SK-N-SH treated with all-trans-retinoic acid at 6 μM for 48 hours (cell line): Measurements from ENCODE around the gene SMOC1.
A peak's percentile ranks its signal among the peaks of the same experiment; 100 is the strongest.

ENCODE experiments used
- ATAC-seq: fragments of 200-7000 bp; cut with Tn5 transposase; 3 replicates; pipeline ENCODE4 v1.9.1; 2020; ENCODE audit warnings: mild to moderate bottlenecking, moderate library complexity
- ARNTL ChIP-seq: fragments of 450-650 bp; formaldehyde crosslinking; IDR thresholded peaks from 2 replicates; pipeline ENCODE4 v1.5.0; 2020; ENCODE audit warnings: low read depth, mild to moderate bottlenecking, moderate library complexity, borderline replicate concordance
- BACH2 ChIP-seq: fragments of 250-450 bp; sonication (Bioruptor Pico); IDR thresholded peaks from 2 replicates; pipeline ENCODE4 v1.9.0; 2021; ENCODE audit warnings: mild to moderate bottlenecking, borderline replicate concordance
- CREB5 ChIP-seq: fragments of 250-450 bp; sonication (Bioruptor Pico); IDR thresholded peaks from 2 replicates; pipeline ENCODE4 v1.5.1; 2020; ENCODE audit warnings: low read depth, mild to moderate bottlenecking, moderate library complexity
- CSDC2 ChIP-seq: fragments of 250-450 bp; sonication (Bioruptor Pico); IDR thresholded peaks from 2 replicates; pipeline ENCODE4 v1.5.0; 2020; ENCODE audit warnings: mild to moderate bottlenecking, moderate library complexity
- CSRNP3 ChIP-seq: fragments of 250-450 bp; sonication (Bioruptor Pico); IDR thresholded peaks from 2 replicates; pipeline ENCODE4 v1.5.1; 2021; ENCODE audit warnings: mild to moderate bottlenecking, moderate library complexity
- ESRRG ChIP-seq: fragments of 250-450 bp; sonication (Bioruptor Pico); IDR thresholded peaks from 2 replicates; pipeline ENCODE4 v1.6.1; 2021; ENCODE audit warnings: mild to moderate bottlenecking
- GLIS3 ChIP-seq: fragments of 250-450 bp; sonication (Bioruptor Pico); IDR thresholded peaks from 2 replicates; pipeline ENCODE4 v1.5.0; 2020; ENCODE audit warnings: mild to moderate bottlenecking, moderate library complexity
- ISL1 ChIP-seq: fragments of 250-450 bp; sonication (Bioruptor Pico); IDR thresholded peaks from 2 replicates; pipeline ENCODE4 v2.1.2; 2022; ENCODE audit warnings: mild to moderate bottlenecking, moderate library complexity
- OSR1 ChIP-seq: fragments of 250-450 bp; sonication (Bioruptor Pico); IDR thresholded peaks from 2 replicates; pipeline ENCODE4 v1.8.0; 2022; ENCODE audit warnings: moderate library complexity, mild to moderate bottlenecking, inconsistent platforms
- PATZ1 ChIP-seq: fragments of 250-450 bp; sonication (Bioruptor Pico); IDR thresholded peaks from 2 replicates; pipeline ENCODE4 v1.8.0; 2020; ENCODE audit warnings: mild to moderate bottlenecking, moderate library complexity, borderline replicate concordance
- POU6F1 ChIP-seq: fragments of 250-450 bp; sonication (Bioruptor Pico); IDR thresholded peaks from 2 replicates; pipeline ENCODE4 v1.8.0; 2021; ENCODE audit warnings: low read depth, mild to moderate bottlenecking, moderate library complexity, borderline replicate concordance
- PPARA ChIP-seq: fragments of 250-450 bp; sonication (Bioruptor Pico); IDR thresholded peaks from 2 replicates; pipeline ENCODE4 v1.5.0; 2020; ENCODE audit warnings: mild to moderate bottlenecking, borderline replicate concordance
- RARB ChIP-seq: fragments of 250-450 bp; sonication (Bioruptor Pico); IDR thresholded peaks from 2 replicates; pipeline ENCODE4 v1.8.0; 2021; ENCODE audit warnings: mild to moderate bottlenecking, moderate library complexity
- SNAI2 ChIP-seq: fragments of 250-450 bp; sonication (Bioruptor Pico); IDR thresholded peaks from 2 replicates; pipeline ENCODE4 v1.5.0; 2020; ENCODE audit warnings: mild to moderate bottlenecking, moderate library complexity
- TCF4 ChIP-seq: fragments of 250-450 bp; sonication (Bioruptor Pico); IDR thresholded peaks from 2 replicates; pipeline ENCODE4 v1.8.0; 2021; ENCODE audit warnings: mild to moderate bottlenecking, moderate library complexity, borderline replicate concordance
- TOX ChIP-seq: fragments of 250-450 bp; sonication (Bioruptor Pico); IDR thresholded peaks from 2 replicates; pipeline ENCODE4 v1.8.0; 2021; ENCODE audit warnings: mild to moderate bottlenecking, moderate library complexity, borderline replicate concordance
- ZC3H10 ChIP-seq: fragments of 250-450 bp; sonication (Bioruptor Pico); IDR thresholded peaks from 2 replicates; pipeline ENCODE4 v1.5.1; 2021; ENCODE audit warnings: mild to moderate bottlenecking, moderate library complexity
- ZFP3 ChIP-seq: fragments of 250-450 bp; sonication (Bioruptor Pico); IDR thresholded peaks from 2 replicates; pipeline ENCODE4 v1.5.0; 2020; ENCODE audit warnings: mild to moderate bottlenecking, moderate library complexity
- ZFP30 ChIP-seq: fragments of 450-650 bp; formaldehyde crosslinking; IDR thresholded peaks from 2 replicates; pipeline ENCODE4 v1.5.0; 2022; ENCODE audit warnings: mild to moderate bottlenecking, moderate library complexity
- ZNF565 ChIP-seq: fragments of 450-650 bp; formaldehyde crosslinking; conservative IDR thresholded peaks from 2 replicates; pipeline ENCODE4 v1.5.0; 2020; ENCODE audit warnings: low read depth, mild to moderate bottlenecking, moderate library complexity
- ZNF70 ChIP-seq: fragments of 450-650 bp; formaldehyde crosslinking; IDR thresholded peaks from 2 replicates; pipeline ENCODE4 v1.5.0; 2020; ENCODE audit warnings: mild to moderate bottlenecking, moderate library complexity
- ZNF8 ChIP-seq: fragments of 450-650 bp; formaldehyde crosslinking; IDR thresholded peaks from 2 replicates; pipeline ENCODE4 v1.5.0; 2020; ENCODE audit warnings: mild to moderate bottlenecking, moderate library complexity

Gene SMOC1

GRCh38 chr14:70061108-70061507, 181.9 kb downstream of the SMOC1 start:
- no peak for ATAC-seq
- no peak for TF ChIP-seq GLIS3 (CRISPR knock-in tag)
- no peak for TF ChIP-seq CREB5 (CRISPR knock-in tag)
- no peak for TF ChIP-seq POU6F1 (CRISPR knock-in tag)
- TF ChIP-seq ZFP3, result no peak
- no peak for TF ChIP-seq PPARA (CRISPR knock-in tag)
- TF ChIP-seq BACH2, result no peak
- no peak for TF ChIP-seq ZFP30 (CRISPR knock-in tag)
- TF ChIP-seq ESRRG (CRISPR knock-in tag), result no peak
- TF ChIP-seq OSR1 (CRISPR knock-in tag), result no peak
- TF ChIP-seq TCF4 (CRISPR knock-in tag), result no peak
- no peak for TF ChIP-seq ZNF70 (CRISPR knock-in tag)

- ATAC-seq, result no peak; the same call in 2 of the 3 replicates
- TF ChIP-seq CSDC2 (CRISPR knock-in tag) (no peak), TCF4 (CRISPR knock-in tag) (peak; percentile 62)
Measured at GRCh38 chr14:70064136-70064865, 185.1 kb downstream of the SMOC1 start.

GRCh38 chr14:70067810-70068209, 188.6 kb downstream of the SMOC1 start:
- no peak for ATAC-seq
- TF ChIP-seq CSDC2 (CRISPR knock-in tag) (no peak), TOX (CRISPR knock-in tag) (no peak), ESRRG (CRISPR knock-in tag) (no peak), TCF4 (CRISPR knock-in tag) (no peak), BACH2 (no peak), SNAI2 (CRISPR knock-in tag) (no peak), CREB5 (CRISPR knock-in tag) (no peak), GLIS3 (CRISPR knock-in tag) (no peak), PPARA (CRISPR knock-in tag) (no peak), ZNF70 (CRISPR knock-in tag) (no peak), ZFP3 (no peak), ZNF565 (CRISPR knock-in tag) (no peak), ISL1 (CRISPR knock-in tag) (no peak), RARB (CRISPR knock-in tag) (no peak), CSRNP3 (CRISPR knock-in tag) (no peak), ZNF8 (no peak), ARNTL (CRISPR knock-in tag) (no peak)

GRCh38 chr14:70069186-70069585, 190.0 kb downstream of the SMOC1 start:
- ATAC-seq, result no peak
- no peak for TF ChIP-seq ESRRG (CRISPR knock-in tag)
- no peak for TF ChIP-seq ZC3H10 (CRISPR knock-in tag)
- TF ChIP-seq BACH2, result no peak
- TF ChIP-seq PPARA (CRISPR knock-in tag), result no peak
- no peak for TF ChIP-seq SNAI2 (CRISPR knock-in tag)
- no peak for TF ChIP-seq RARB (CRISPR knock-in tag)
- TF ChIP-seq CREB5 (CRISPR knock-in tag), result no peak
- TF ChIP-seq GLIS3 (CRISPR knock-in tag), result no peak
- TF ChIP-seq ZFP3, result no peak
- TF ChIP-seq PATZ1 (CRISPR knock-in tag), result no peak
- TF ChIP-seq ZNF8, result no peak
- TF ChIP-seq TOX (CRISPR knock-in tag), result no peak
- TF ChIP-seq CSDC2 (CRISPR knock-in tag), result no peak
- TF ChIP-seq ZFP30 (CRISPR knock-in tag), result no peak
- no peak for TF ChIP-seq ISL1 (CRISPR knock-in tag)
- no peak for TF ChIP-seq CSRNP3 (CRISPR knock-in tag)
- no peak for TF ChIP-seq ARNTL (CRISPR knock-in tag)
